HepG2 (cell line): ENCODE measurements around the gene ADGRG1. TPM values are rescaled to one million over a fixed set of nuclear protein-coding genes. Genes with fewer than 3 reads are reported as not detected.
A peak's percentile ranks its signal among the peaks of the same experiment; 100 is the strongest.

Experiments
- AHDC1 ChIP-seq: sonication (generic); formaldehyde crosslinking; IDR thresholded peaks from 2 replicates; pipeline ENCODE4 v1.5.1; 2020; ENCODE audit warnings: mild to moderate bottlenecking, missing genetic modification reagents, borderline replicate concordance
- BRF2 ChIP-seq: sonication (generic); formaldehyde crosslinking; IDR thresholded peaks from 2 replicates; pipeline ENCODE4 v1.8.1; 2022; ENCODE audit warnings: mild to moderate bottlenecking, missing genetic modification reagents
- CBX5 ChIP-seq: sonication (generic); formaldehyde crosslinking; IDR thresholded peaks from 2 replicates; pipeline ENCODE4 v1.4.0; 2020; ENCODE audit warnings: missing genetic modification reagents, borderline replicate concordance
- CHCHD3 ChIP-seq: sonication (generic); formaldehyde crosslinking; IDR thresholded peaks from 2 replicates; pipeline ENCODE4 v1.8.0; 2022; ENCODE audit warnings: mild to moderate bottlenecking, missing genetic modification reagents, moderate library complexity
- DNMT3B ChIP-seq: conservative IDR thresholded peaks from 2 replicates; pipeline ENCODE4 v1.6.1; 2016; ENCODE audit warnings: missing biosample characterization, control low read depth
- ELF1 ChIP-seq: sonication (generic); formaldehyde crosslinking; IDR thresholded peaks from 2 replicates; pipeline ENCODE4 v1.4.0; 2020; ENCODE audit warnings: missing genetic modification reagents
- FOXP4 ChIP-seq: sonication (generic); formaldehyde crosslinking; IDR thresholded peaks from 2 replicates; pipeline ENCODE4 v1.4.0; 2020; ENCODE audit warnings: missing genetic modification reagents
- KDM5A ChIP-seq: fragments of 200-600 bp; sonication (generic); IDR thresholded peaks from 2 replicates; pipeline ENCODE4 v1.7.0; 2018; ENCODE audit warnings: antibody characterized with exemption, mild to moderate bottlenecking, low read length, borderline replicate concordance
- MYC ChIP-seq: sonication (generic); formaldehyde crosslinking; IDR thresholded peaks from 2 replicates; pipeline ENCODE4 v1.9.0; 2021; ENCODE audit warnings: missing genetic modification reagents, borderline replicate concordance
- PBX3 ChIP-seq: sonication (generic); formaldehyde crosslinking; IDR thresholded peaks from 2 replicates; pipeline ENCODE4 v1.8.1; 2023; ENCODE audit warnings: missing genetic modification reagents, inconsistent platforms, borderline replicate concordance
- PHF21A ChIP-seq: sonication (generic); formaldehyde crosslinking; IDR thresholded peaks from 2 replicates; pipeline ENCODE4 v1.5.0; 2020; ENCODE audit warnings: mild to moderate bottlenecking, missing genetic modification reagents
- PHF5A ChIP-seq: IDR thresholded peaks from one replicate; pipeline ENCODE4 v1.6.1; 2018; ENCODE audit warnings: low read depth, missing genetic modification reagents; ENCODE audit not compliant: unreplicated experiment
- PLSCR1 ChIP-seq: sonication (generic); formaldehyde crosslinking; IDR thresholded peaks from 2 replicates; pipeline ENCODE4 v1.5.0; 2020; ENCODE audit warnings: missing genetic modification reagents, mild to moderate bottlenecking, borderline replicate concordance
- PRPF4 ChIP-seq: fragments of 200-400 bp; formaldehyde crosslinking; IDR thresholded peaks from 2 replicates; pipeline ENCODE4 v1.6.1; 2016; ENCODE audit warnings: low read length, low read depth; ENCODE audit not compliant: poor library complexity, severe bottlenecking
- ZBTB37 ChIP-seq: sonication (generic); formaldehyde crosslinking; IDR thresholded peaks from 2 replicates; pipeline ENCODE4 v1.4.0; 2020; ENCODE audit warnings: mild to moderate bottlenecking, missing genetic modification reagents
- ZNF468 ChIP-seq: sonication (generic); formaldehyde crosslinking; IDR thresholded peaks from 2 replicates; pipeline ENCODE4 v1.8.0; 2022; ENCODE audit warnings: mild to moderate bottlenecking, moderate library complexity, missing genetic modification reagents
- polyA plus RNA-seq, 8 experiments: library from polyadenylated mRNA; depleted of rRNA in 3 of 8; stranded (reverse) in 7 of 8; unstranded in 1 of 8; fragments of >200 nt; fragmentation: Illumina TruSeq in 4 of 8; extraction: Trizol in 4 of 8; gene quantifications; 2 replicates each; pipeline versions ENCODE4 v1.2.1 to v1.2.3, GENCODE V29; 2011 to 2016; ENCODE audit warnings: low read depth in 4 of 8, missing spikeins in 1 of 8, mixed read lengths in 1 of 8; ENCODE audit not compliant: insufficient read depth in 1 of 8
- total RNA-seq, 5 experiments: library from RNA; depleted of rRNA; stranded (reverse); fragments of >200 nt; fragmentation: Illumina TruSeq; extraction: Trizol; gene quantifications; 2 replicates each; pipeline ENCODE4 v1.2.3, GENCODE V29; 2016; ENCODE audit warnings: low read depth in 1 of 5

The ADGRG1 gene
- total and polyA plus RNA-seq, 2 of the 13 experiments (the other 11 are each of a cell fraction or from before 2014, with no cell fraction given) = 2.7 to 5.9 TPM

- no peak for TF ChIP-seq PBX3
- TF ChIP-seq ELF1 = no peak
- no peak for TF ChIP-seq PHF21A (CRISPR knock-in tag)
- peak; percentile 49; the same call in 1 of the 2 replicates for TF ChIP-seq MYC (CRISPR knock-in tag)
- TF ChIP-seq FOXP4 = no peak
- no peak for TF ChIP-seq ZBTB37
- TF ChIP-seq AHDC1 = no peak
- no peak for TF ChIP-seq ZNF468 (CRISPR knock-in tag)
- TF ChIP-seq PHF5A (CRISPR knock-in tag) = no peak
- no peak for TF ChIP-seq KDM5A
- no peak for TF ChIP-seq CHCHD3 (CRISPR knock-in tag)
- no peak for TF ChIP-seq PLSCR1 (CRISPR knock-in tag)
- no peak for TF ChIP-seq DNMT3B (CRISPR knock-in tag)
- TF ChIP-seq BRF2 (CRISPR knock-in tag) = 0 out of 2 replicates have a peak, but pooled peaks have one; percentile 28
- no peak for TF ChIP-seq PRPF4
- no peak for TF ChIP-seq CBX5 (CRISPR knock-in tag)
Measured at GRCh38 chr16:57688987-57689761, 60.7 kb downstream of the ADGRG1 start (continued).
